KMS-11 (cell line): Measurements from ENCODE around the gene TMED1.

Experiments used
- H2AFZ ChIP-seq: fragments of 200-600 bp; sonication (generic); 2 replicates; pipeline ENCODE4 v1.6.1; 2016; ENCODE audit warnings: antibody characterized with exemption, mixed run types, low read depth
- H3K27ac ChIP-seq: fragments of 200-600 bp; sonication (generic); 2 replicates; pipeline ENCODE4 v1.6.1; 2016; ENCODE audit warnings: mild to moderate bottlenecking, mixed run types
- H3K27me3 ChIP-seq: fragments of 200-600 bp; sonication (generic); 2 replicates; pipeline ENCODE4 v1.6.1; 2017; ENCODE audit warnings: mild to moderate bottlenecking, low read depth, mixed run types, moderate library complexity; ENCODE audit not compliant: insufficient read depth
- H3K36me3 ChIP-seq: fragments of 200-600 bp; sonication (generic); 2 replicates; pipeline ENCODE4 v1.6.1; 2017; ENCODE audit warnings: mild to moderate bottlenecking, mixed run types; ENCODE audit not compliant: insufficient read depth
- H3K4me1 ChIP-seq: fragments of 200-600 bp; sonication (generic); 2 replicates; pipeline ENCODE4 v1.6.1; 2016; ENCODE audit warnings: mild to moderate bottlenecking, low read depth, mixed run types; ENCODE audit not compliant: poor library complexity, severe bottlenecking
- H3K4me2 ChIP-seq: fragments of 200-600 bp; sonication (generic); 2 replicates; pipeline ENCODE4 v1.7.0; 2016; ENCODE audit warnings: mild to moderate bottlenecking, mixed run types
- H3K4me3 ChIP-seq: fragments of 200-600 bp; sonication (generic); IDR thresholded peaks from 2 replicates; pipeline ENCODE4 v1.6.1; 2017; ENCODE audit warnings: low read depth, low read length, mixed read lengths; ENCODE audit not compliant: insufficient read depth
- H3K79me2 ChIP-seq: fragments of 200-600 bp; sonication (generic); 2 replicates; pipeline ENCODE4 v1.6.1; 2016; ENCODE audit warnings: low read depth, mixed run types; ENCODE audit not compliant: insufficient read depth
- H3K9ac ChIP-seq: fragments of 200-600 bp; sonication (generic); 2 replicates; pipeline ENCODE4 v1.6.1; 2016; ENCODE audit warnings: mild to moderate bottlenecking, mixed run types
- H4K20me1 ChIP-seq: fragments of 200-600 bp; sonication (generic); 2 replicates; pipeline ENCODE4 v1.6.1; 2016; ENCODE audit warnings: mild to moderate bottlenecking, mixed run types; ENCODE audit not compliant: insufficient read depth
- CTCF ChIP-seq: fragments of 200-600 bp; sonication (generic); conservative IDR thresholded peaks from 2 replicates; pipeline ENCODE4 v1.6.1; 2017; ENCODE audit warnings: low read depth, mild to moderate bottlenecking, antibody characterized with exemption, low read length, moderate library complexity, mixed read lengths

TMED1 gene

GRCh38 chr19:10868872-10869547 is 33.0 kb upstream of the TMED1 start:
- Histone ChIP-seq H3K4me2 (no peak overlapping the region), H3K4me1 (peaks cover 39% of the 10 kb centered on the region), H4K20me1 (no peaks in the 10 kb centered on the region), H2AFZ (no peak overlapping the region), H3K9ac (no peak overlapping the region), H3K4me3 (no peak overlapping the region), H3K27me3 (no peaks in the 10 kb centered on the region), H3K79me2 (peaks cover 18% of the 10 kb centered on the region; the same call in 1 of the 2 replicates), H3K36me3 (no peaks in the 10 kb centered on the region), H3K27ac (no peak overlapping the region)
- no peak for TF ChIP-seq CTCF

- Histone ChIP-seq H3K4me2 (no peak overlapping the region), H3K27me3 (no peaks in the 10 kb centered on the region), H3K4me1 (peaks cover 28% of the 10 kb centered on the region), H4K20me1 (no peaks in the 10 kb centered on the region), H2AFZ (no peak overlapping the region), H3K27ac (no peak overlapping the region), H3K36me3 (no peaks in the 10 kb centered on the region), H3K4me3 (no peak overlapping the region), H3K79me2 (no peaks in the 10 kb centered on the region), H3K9ac (no peak overlapping the region)
- no peak for TF ChIP-seq CTCF
Observed at GRCh38 chr19:10866495-10866894, 30.5 kb upstream of the TMED1 start.

- no peak overlapping the region for H3K4me3 ChIP-seq
- H3K27me3 ChIP-seq: no peaks in the 10 kb centered on the region
- H3K4me2 ChIP-seq: no peak overlapping the region
- H3K36me3 ChIP-seq: no peaks in the 10 kb centered on the region
- peaks cover 23% of the 10 kb centered on the region for H3K4me1 ChIP-seq
- TF ChIP-seq CTCF: peak; percentile 89
- no peaks in the 10 kb centered on the region for H3K79me2 ChIP-seq
- H4K20me1 ChIP-seq: no peaks in the 10 kb centered on the region
- peak overlapping the region; percentile 68 for H2AFZ ChIP-seq
- H3K9ac ChIP-seq: no peak overlapping the region
- H3K27ac ChIP-seq: no peak overlapping the region
Observed at GRCh38 chr19:10864538-10864899, 28.5 kb upstream of the TMED1 start.

- no peak overlapping the region for H3K4me3 ChIP-seq
- H2AFZ ChIP-seq: peak overlapping the region; percentile 68; the same call in 1 of the 2 replicates
- H4K20me1 ChIP-seq: no peaks in the 10 kb centered on the region
- H3K79me2 ChIP-seq: no peaks in the 10 kb centered on the region
- peaks cover 16% of the 10 kb centered on the region for H3K4me1 ChIP-seq
- no peak overlapping the region for H3K27ac ChIP-seq
- TF ChIP-seq CTCF: no peak
- H3K4me2 ChIP-seq: no peak overlapping the region
- H3K36me3 ChIP-seq: no peaks in the 10 kb centered on the region
- H3K27me3 ChIP-seq: no peaks in the 10 kb centered on the region
- H3K9ac ChIP-seq: no peak overlapping the region
Observed at GRCh38 chr19:10863107-10863717, 27.2 kb upstream of the TMED1 start.
